ENCODE results near the gene PTGER2. TPM values are rescaled to one million over a fixed set of nuclear protein-coding genes. Genes with fewer than 3 reads are reported as not detected.
A peak's percentile ranks its signal among the peaks of the same experiment; 100 is the strongest.

Gene PTGER2
- total RNA-seq, 1 donor from 2014 or later: 2.2 TPM

GRCh38 chr14:52269100-52269499 lies 45.0 kb upstream of the PTGER2 start:
- H3K4me3 ChIP-seq (ENCODE audit: low read depth, low read length): no peak overlapping the region
- no peak for DNase-seq (ENCODE audit: low read depth)
- TF ChIP-seq CTCF (conservative IDR thresholded peaks at IDR 0.05; ENCODE audit: low read depth, low read length): no peak

GRCh38 chr14:52269982-52270381 lies 44.1 kb upstream of the PTGER2 start:
- no peak for DNase-seq (ENCODE audit: low read depth)
- H3K4me3 ChIP-seq (ENCODE audit: low read depth, low read length): no peak overlapping the region
- TF ChIP-seq CTCF (conservative IDR thresholded peaks at IDR 0.05; ENCODE audit: low read depth, low read length): no peak

GRCh38 chr14:52271538-52271937 lies 42.6 kb upstream of the PTGER2 start:
- H3K4me3 ChIP-seq (ENCODE audit: low read depth, low read length): no peak overlapping the region
- no peak for DNase-seq (ENCODE audit: low read depth)
- TF ChIP-seq CTCF (conservative IDR thresholded peaks at IDR 0.05; ENCODE audit: low read depth, low read length): no peak

- no peak for DNase-seq (ENCODE audit: low read depth)
- no peak overlapping the region for H3K4me3 ChIP-seq (ENCODE audit: low read depth, low read length)
- peak; percentile 33 for TF ChIP-seq CTCF (conservative IDR thresholded peaks at IDR 0.05; ENCODE audit: low read depth, low read length)
Observed at GRCh38 chr14:52272375-52272774, 41.7 kb upstream of the PTGER2 start.

- no peak overlapping the region for H3K4me3 ChIP-seq (ENCODE audit: low read depth, low read length)
- DNase-seq (ENCODE audit: low read depth): no peak
- no peak for TF ChIP-seq CTCF (conservative IDR thresholded peaks at IDR 0.05; ENCODE audit: low read depth, low read length)
Observed at GRCh38 chr14:52275372-52275771, 38.7 kb upstream of the PTGER2 start.

GRCh38 chr14:52277552-52277951 lies 36.6 kb upstream of the PTGER2 start:
- DNase-seq (ENCODE audit: low read depth): no peak
- H3K4me3 ChIP-seq (ENCODE audit: low read depth, low read length): no peak overlapping the region
- no peak for TF ChIP-seq CTCF (conservative IDR thresholded peaks at IDR 0.05; ENCODE audit: low read depth, low read length)

GRCh38 chr14:52279408-52279807 lies 34.7 kb upstream of the PTGER2 start:
- no peak for TF ChIP-seq CTCF (conservative IDR thresholded peaks at IDR 0.05; ENCODE audit: low read depth, low read length)
- no peak for DNase-seq (ENCODE audit: low read depth)
- no peak overlapping the region for H3K4me3 ChIP-seq (ENCODE audit: low read depth, low read length)
